A549 (cell line): ENCODE data around the gene ICE2. TPM values are rescaled to one million over a fixed set of nuclear protein-coding genes. Genes with fewer than 3 reads are reported as not detected.

Experiments used
- ATOH8 ChIP-seq: fragments of 250-450 bp; sonication (Bioruptor Pico); IDR thresholded peaks from 2 replicates; pipeline ENCODE4 v1.5.0; 2020; ENCODE audit warnings: low read depth, mild to moderate bottlenecking, moderate library complexity
- BCL3 ChIP-seq: fragments of >200 bp; sonication (Bioruptor Twin); formaldehyde crosslinking; IDR thresholded peaks from 3 replicates; pipeline ENCODE4 v1.6.1; 2016
- ELK1 ChIP-seq: fragments of 150-350 bp; IDR thresholded peaks from 2 replicates; pipeline ENCODE4 v1.6.1; 2014; ENCODE audit warnings: low read depth, mild to moderate bottlenecking, low read length
- FOSB ChIP-seq: fragments of 250-450 bp; sonication (Bioruptor Pico); IDR thresholded peaks from 2 replicates; pipeline ENCODE4 v1.5.0; 2020; ENCODE audit warnings: mild to moderate bottlenecking, moderate library complexity
- HES2 ChIP-seq: fragments of >200 bp; sonication (Bioruptor Twin); formaldehyde crosslinking; IDR thresholded peaks from 2 replicates; pipeline ENCODE4 v1.6.1; 2016
- HOXA7 ChIP-seq: fragments of 250-450 bp; sonication (Bioruptor Pico); IDR thresholded peaks from 2 replicates; pipeline ENCODE4 v1.5.0; 2020; ENCODE audit warnings: mild to moderate bottlenecking, moderate library complexity
- HOXB13 ChIP-seq: fragments of 250-450 bp; sonication (Bioruptor Pico); IDR thresholded peaks from 2 replicates; pipeline ENCODE4 v1.5.0; 2020; ENCODE audit warnings: low read depth, mild to moderate bottlenecking, moderate library complexity
- JUNB ChIP-seq: fragments of >200 bp; sonication (Bioruptor Twin); formaldehyde crosslinking; IDR thresholded peaks from 2 replicates; pipeline ENCODE4 v1.6.1; 2016
- MAFK ChIP-seq: fragments of 450-650 bp; IDR thresholded peaks from 2 replicates; pipeline ENCODE4 v1.6.1; 2014; ENCODE audit not compliant: partially characterized antibody
- MAZ ChIP-seq: fragments of 150-350 bp; IDR thresholded peaks from 2 replicates; pipeline ENCODE4 v1.6.1; 2014; ENCODE audit warnings: antibody characterized with exemption, low read depth, low read length, borderline replicate concordance
- NFE2L2 ChIP-seq: fragments of 150-350 bp; conservative IDR thresholded peaks from 2 replicates; pipeline ENCODE4 v1.6.1; 2014; ENCODE audit warnings: low read length
- NPAS2 ChIP-seq: fragments of 250-450 bp; sonication (Bioruptor Pico); IDR thresholded peaks from 2 replicates; pipeline ENCODE4 v1.8.0; 2022; ENCODE audit warnings: mild to moderate bottlenecking, moderate library complexity, borderline replicate concordance
- POLR2A ChIP-seq: IDR thresholded peaks from 2 replicates; pipeline ENCODE4 v1.6.1; 2012; ENCODE audit warnings: mild to moderate bottlenecking, low read length
- POLR2AphosphoS2 ChIP-seq: conservative IDR thresholded peaks from 2 replicates; pipeline ENCODE4 v1.6.1; 2012; ENCODE audit warnings: low read length, improper control_type of control experiment, inconsistent platforms
- RARB ChIP-seq: fragments of 250-450 bp; sonication (Bioruptor Pico); IDR thresholded peaks from 2 replicates; pipeline ENCODE4 v1.8.0; 2021; ENCODE audit warnings: mild to moderate bottlenecking, moderate library complexity
- RFX5 ChIP-seq: fragments of 450-650 bp; IDR thresholded peaks from 2 replicates; pipeline ENCODE4 v1.7.1; 2014; ENCODE audit warnings: antibody characterized with exemption, mild to moderate bottlenecking, moderate library complexity
- RNF2 ChIP-seq: fragments of 200-600 bp; sonication (generic); IDR thresholded peaks from 2 replicates; pipeline ENCODE4 v1.6.1; 2016; ENCODE audit warnings: low read depth, mild to moderate bottlenecking, antibody characterized with exemption, moderate library complexity, borderline replicate concordance
- TFCP2L1 ChIP-seq: fragments of 250-450 bp; sonication (Bioruptor Pico); IDR thresholded peaks from 2 replicates; pipeline ENCODE4 v1.5.0; 2021; ENCODE audit warnings: mild to moderate bottlenecking
- TP53 ChIP-seq: fragments of 250-450 bp; sonication (Bioruptor Pico); IDR thresholded peaks from 2 replicates; pipeline ENCODE4 v1.5.0; 2021; ENCODE audit warnings: mild to moderate bottlenecking, moderate library complexity
- ZFP36 ChIP-seq: fragments of 450-650 bp; IDR thresholded peaks from 2 replicates; pipeline ENCODE4 v1.6.1; 2014; ENCODE audit warnings: borderline replicate concordance; ENCODE audit not compliant: partially characterized antibody
- ZNF302 ChIP-seq: fragments of 250-450 bp; sonication (Bioruptor Pico); IDR thresholded peaks from 2 replicates; pipeline ENCODE4 v1.9.0; 2021; ENCODE audit warnings: inconsistent platforms, mild to moderate bottlenecking, moderate library complexity
- ZSCAN20 ChIP-seq: fragments of 250-450 bp; sonication (Bioruptor Pico); IDR thresholded peaks from 2 replicates; pipeline ENCODE4 v1.8.0; 2022; ENCODE audit warnings: mild to moderate bottlenecking, moderate library complexity
- polyA plus RNA-seq, 4 experiments: library from polyadenylated mRNA; depleted of rRNA in 3 of 4; stranded (reverse); fragments of >200 nt; fragmentation: RNase III in 1 of 4; extraction: RNeasy Plus Mini Kit Qiagen cat#74134 plus additional on column Dnase treatment in 1 of 4; gene quantifications; 2 replicates in 3 of 4; 3 replicates in 1 of 4; pipeline ENCODE4 v1.2.3, GENCODE V29; 2011 to 2017
- TF ChIP-seq, protein P1 (sequence below): fragments of 200-600 bp; sonication (generic); IDR thresholded peaks from 2 replicates; pipeline ENCODE4 v1.6.1; 2016; ENCODE audit warnings: antibody characterized with exemption, mild to moderate bottlenecking, moderate library complexity
- TF ChIP-seq, protein P2 (sequence below): fragments of >200 bp; sonication (Bioruptor Twin); formaldehyde crosslinking; IDR thresholded peaks from 3 replicates; pipeline ENCODE4 v1.5.1; 2016
- TF ChIP-seq, protein P3 (sequence below): IDR thresholded peaks from 2 replicates; pipeline ENCODE4 v1.6.1; 2012
- TF ChIP-seq, protein P4 (sequence below): IDR thresholded peaks from 2 replicates; pipeline ENCODE4 v1.6.1; 2012

The ICE2 gene
- polyA plus RNA-seq, 2 of the 4 experiments (the other 2 are of a cell fraction), result 43.1 to 87.6 TPM

DNA sequence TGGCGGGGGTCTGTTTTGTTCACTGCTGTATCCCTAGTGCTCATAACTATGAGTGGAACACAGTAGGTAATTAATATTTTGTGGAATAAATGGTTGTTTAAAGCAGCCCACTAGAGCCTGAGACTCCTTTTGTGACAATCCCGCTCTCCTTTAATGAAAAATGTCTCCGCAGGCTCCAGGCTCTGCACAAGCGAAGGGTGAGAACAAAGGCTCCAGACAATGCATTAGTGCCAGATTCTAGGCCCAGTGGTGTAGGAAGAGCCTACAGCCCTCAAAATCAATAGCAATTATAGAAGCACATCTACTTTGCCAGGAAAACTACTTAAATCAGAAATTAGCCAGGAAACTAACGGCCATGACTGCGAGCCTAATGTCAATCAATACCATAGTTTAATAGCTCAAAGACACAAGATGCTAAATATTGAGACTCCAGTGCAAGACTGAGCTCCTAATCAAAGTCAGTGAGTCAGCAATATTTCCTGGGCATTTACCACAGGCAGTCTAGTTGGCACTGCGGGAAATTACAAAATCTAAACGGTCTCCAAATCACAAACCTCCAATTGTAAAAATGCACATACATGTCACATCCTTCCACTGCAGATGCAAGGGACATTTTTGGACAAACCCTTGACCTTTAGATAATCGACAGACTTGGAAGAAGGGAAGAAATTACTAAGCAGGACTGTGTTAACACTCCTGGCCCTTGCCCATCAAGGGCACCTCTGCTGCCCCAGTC lies 83.5 kb downstream of the ICE2 start (continued):
- TF ChIP-seq, protein P1, sequence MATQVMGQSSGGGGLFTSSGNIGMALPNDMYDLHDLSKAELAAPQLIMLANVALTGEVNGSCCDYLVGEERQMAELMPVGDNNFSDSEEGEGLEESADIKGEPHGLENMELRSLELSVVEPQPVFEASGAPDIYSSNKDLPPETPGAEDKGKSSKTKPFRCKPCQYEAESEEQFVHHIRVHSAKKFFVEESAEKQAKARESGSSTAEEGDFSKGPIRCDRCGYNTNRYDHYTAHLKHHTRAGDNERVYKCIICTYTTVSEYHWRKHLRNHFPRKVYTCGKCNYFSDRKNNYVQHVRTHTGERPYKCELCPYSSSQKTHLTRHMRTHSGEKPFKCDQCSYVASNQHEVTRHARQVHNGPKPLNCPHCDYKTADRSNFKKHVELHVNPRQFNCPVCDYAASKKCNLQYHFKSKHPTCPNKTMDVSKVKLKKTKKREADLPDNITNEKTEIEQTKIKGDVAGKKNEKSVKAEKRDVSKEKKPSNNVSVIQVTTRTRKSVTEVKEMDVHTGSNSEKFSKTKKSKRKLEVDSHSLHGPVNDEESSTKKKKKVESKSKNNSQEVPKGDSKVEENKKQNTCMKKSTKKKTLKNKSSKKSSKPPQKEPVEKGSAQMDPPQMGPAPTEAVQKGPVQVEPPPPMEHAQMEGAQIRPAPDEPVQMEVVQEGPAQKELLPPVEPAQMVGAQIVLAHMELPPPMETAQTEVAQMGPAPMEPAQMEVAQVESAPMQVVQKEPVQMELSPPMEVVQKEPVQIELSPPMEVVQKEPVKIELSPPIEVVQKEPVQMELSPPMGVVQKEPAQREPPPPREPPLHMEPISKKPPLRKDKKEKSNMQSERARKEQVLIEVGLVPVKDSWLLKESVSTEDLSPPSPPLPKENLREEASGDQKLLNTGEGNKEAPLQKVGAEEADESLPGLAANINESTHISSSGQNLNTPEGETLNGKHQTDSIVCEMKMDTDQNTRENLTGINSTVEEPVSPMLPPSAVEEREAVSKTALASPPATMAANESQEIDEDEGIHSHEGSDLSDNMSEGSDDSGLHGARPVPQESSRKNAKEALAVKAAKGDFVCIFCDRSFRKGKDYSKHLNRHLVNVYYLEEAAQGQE, result peak; percentile 27; the same call in 1 of the 2 replicates
- peak; percentile 94; the same call in 1 of the 2 replicates for TF ChIP-seq POLR2AphosphoS2
- TF ChIP-seq ATOH8 (CRISPR knock-in tag), result no peak; the same call in 1 of the 2 replicates
- peak; percentile 62; the same call in 1 of the 2 replicates for TF ChIP-seq RARB (CRISPR knock-in tag)
- TF ChIP-seq ELK1, result no peak
- no peak for TF ChIP-seq POLR2A
- TF ChIP-seq, protein P2, sequence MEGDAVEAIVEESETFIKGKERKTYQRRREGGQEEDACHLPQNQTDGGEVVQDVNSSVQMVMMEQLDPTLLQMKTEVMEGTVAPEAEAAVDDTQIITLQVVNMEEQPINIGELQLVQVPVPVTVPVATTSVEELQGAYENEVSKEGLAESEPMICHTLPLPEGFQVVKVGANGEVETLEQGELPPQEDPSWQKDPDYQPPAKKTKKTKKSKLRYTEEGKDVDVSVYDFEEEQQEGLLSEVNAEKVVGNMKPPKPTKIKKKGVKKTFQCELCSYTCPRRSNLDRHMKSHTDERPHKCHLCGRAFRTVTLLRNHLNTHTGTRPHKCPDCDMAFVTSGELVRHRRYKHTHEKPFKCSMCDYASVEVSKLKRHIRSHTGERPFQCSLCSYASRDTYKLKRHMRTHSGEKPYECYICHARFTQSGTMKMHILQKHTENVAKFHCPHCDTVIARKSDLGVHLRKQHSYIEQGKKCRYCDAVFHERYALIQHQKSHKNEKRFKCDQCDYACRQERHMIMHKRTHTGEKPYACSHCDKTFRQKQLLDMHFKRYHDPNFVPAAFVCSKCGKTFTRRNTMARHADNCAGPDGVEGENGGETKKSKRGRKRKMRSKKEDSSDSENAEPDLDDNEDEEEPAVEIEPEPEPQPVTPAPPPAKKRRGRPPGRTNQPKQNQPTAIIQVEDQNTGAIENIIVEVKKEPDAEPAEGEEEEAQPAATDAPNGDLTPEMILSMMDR, result no peak
- peak; percentile 89 for TF ChIP-seq HOXA7 (CRISPR knock-in tag)
- TF ChIP-seq RNF2, result no peak
- TF ChIP-seq NPAS2 (CRISPR knock-in tag), result no peak
- TF ChIP-seq, protein P3, sequence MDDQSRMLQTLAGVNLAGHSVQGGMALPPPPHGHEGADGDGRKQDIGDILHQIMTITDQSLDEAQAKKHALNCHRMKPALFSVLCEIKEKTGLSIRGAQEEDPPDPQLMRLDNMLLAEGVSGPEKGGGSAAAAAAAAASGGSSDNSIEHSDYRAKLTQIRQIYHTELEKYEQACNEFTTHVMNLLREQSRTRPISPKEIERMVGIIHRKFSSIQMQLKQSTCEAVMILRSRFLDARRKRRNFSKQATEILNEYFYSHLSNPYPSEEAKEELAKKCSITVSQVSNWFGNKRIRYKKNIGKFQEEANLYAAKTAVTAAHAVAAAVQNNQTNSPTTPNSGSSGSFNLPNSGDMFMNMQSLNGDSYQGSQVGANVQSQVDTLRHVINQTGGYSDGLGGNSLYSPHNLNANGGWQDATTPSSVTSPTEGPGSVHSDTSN, result 0 out of 2 replicates have a peak, but pooled peaks have one; percentile 20
- TF ChIP-seq BCL3, result 0 out of 3 replicates have a peak, but pooled peaks have one; percentile 7
- peak; percentile 94 for TF ChIP-seq TFCP2L1 (CRISPR knock-in tag)
- TF ChIP-seq ZNF302 (CRISPR knock-in tag), result no peak
- TF ChIP-seq RFX5, result no peak
- TF ChIP-seq ZSCAN20, result 0 out of 2 replicates have a peak, but pooled peaks have one; percentile 22
- TF ChIP-seq JUNB, result no peak
- peak; percentile 99 for TF ChIP-seq MAFK
- TF ChIP-seq, protein P4, sequence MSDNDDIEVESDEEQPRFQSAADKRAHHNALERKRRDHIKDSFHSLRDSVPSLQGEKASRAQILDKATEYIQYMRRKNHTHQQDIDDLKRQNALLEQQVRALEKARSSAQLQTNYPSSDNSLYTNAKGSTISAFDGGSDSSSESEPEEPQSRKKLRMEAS, result no peak
- TF ChIP-seq FOSB (CRISPR knock-in tag), result peak; percentile 89
- TF ChIP-seq ZFP36, result no peak
- no peak for TF ChIP-seq HES2
- TF ChIP-seq NFE2L2, result peak; percentile 74
- no peak for TF ChIP-seq MAZ
- 0 out of 2 replicates have a peak, but pooled peaks have one; percentile 39 for TF ChIP-seq HOXB13 (CRISPR knock-in tag)
- 0 out of 2 replicates have a peak, but pooled peaks have one; percentile 6 for TF ChIP-seq TP53 (CRISPR knock-in tag)
